CD4-positive, alpha-beta T cell treated with Interleukin-10 for 1 hour (primary cell): ENCODE measurements around the gene SOWAHC.
"Not testable (repeated sequence)": the region's sequence is repeated elsewhere in the genome, so short reads cannot be mapped to it uniquely, and the experiment has no call there.

Source experiments
- DNase-seq: peaks from one replicate; pipeline ENCODE4 v3.0.0-alpha.2; 2020

SOWAHC gene

GRCh38 chr2:109616184-109616583 is 2.0 kb downstream of the SOWAHC start:
- no peak for DNase-seq

- no peak for DNase-seq
These were observed 5.0 kb downstream of the SOWAHC start for GRCh38 chr2:109619032-109619615.

GRCh38 chr2:109623297-109623696 is 9.1 kb downstream of the SOWAHC start:
- no peak for DNase-seq

- no peak for DNase-seq
These were observed 9.8 kb downstream of the SOWAHC start for GRCh38 chr2:109623923-109624322.

- no peak for DNase-seq
These were observed 10.2 kb downstream of the SOWAHC start for GRCh38 chr2:109624339-109624738.

- not testable (repeated sequence) for DNase-seq
These were observed 14.2 kb downstream of the SOWAHC start for GRCh38 chr2:109628321-109628720.

GRCh38 chr2:109629867-109630266 is 15.7 kb downstream of the SOWAHC start:
- no peak for DNase-seq

GRCh38 chr2:109630441-109631430 is 16.6 kb downstream of the SOWAHC start:
- no peak for DNase-seq

GRCh38 chr2:109631741-109632140 is 17.6 kb downstream of the SOWAHC start:
- no peak for DNase-seq

- DNase-seq, result no peak
These were observed 18.1 kb downstream of the SOWAHC start for GRCh38 chr2:109632158-109632789.

- no peak for DNase-seq
These were observed 19.3 kb downstream of the SOWAHC start for GRCh38 chr2:109633284-109633961.

GRCh38 chr2:109635426-109636304 is 21.5 kb downstream of the SOWAHC start:
- DNase-seq, result no peak

- no peak for DNase-seq
These were observed 22.2 kb downstream of the SOWAHC start for GRCh38 chr2:109636317-109636716.

- no peak for DNase-seq
These were observed 23.8 kb downstream of the SOWAHC start for GRCh38 chr2:109637749-109638570.

- no peak for DNase-seq
These were observed 24.6 kb downstream of the SOWAHC start for GRCh38 chr2:109638795-109639194.

- DNase-seq, result not testable (repeated sequence)
These were observed 25.8 kb downstream of the SOWAHC start for GRCh38 chr2:109640000-109640399.

GRCh38 chr2:109644571-109645275 is 30.6 kb downstream of the SOWAHC start:
- DNase-seq, result no peak

- DNase-seq, result no peak
These were observed 31.4 kb downstream of the SOWAHC start for GRCh38 chr2:109645412-109646184.

- DNase-seq, result no peak
These were observed 32.8 kb downstream of the SOWAHC start for GRCh38 chr2:109646961-109647360.

- DNase-seq, result no peak
These were observed 33.5 kb downstream of the SOWAHC start for GRCh38 chr2:109647636-109648035.
